Measurements from ENCODE around the gene FMNL2.
A peak's percentile ranks its signal among the peaks of the same experiment; 100 is the strongest.

FMNL2 gene

GRCh38 chr2:152452256-152452973, 117.4 kb downstream of the FMNL2 start:
- no peak for DNase-seq

- DNase-seq: no peak
Measured at GRCh38 chr2:152453129-152453911, 118.3 kb downstream of the FMNL2 start.

- DNase-seq: no peak
Measured at GRCh38 chr2:152454371-152454770, 119.4 kb downstream of the FMNL2 start.

- DNase-seq: no peak
Measured at GRCh38 chr2:152454960-152455359, 120.0 kb downstream of the FMNL2 start.

GRCh38 chr2:152455738-152456137, 120.8 kb downstream of the FMNL2 start:
- no peak for DNase-seq

GRCh38 chr2:152456262-152456661, 121.3 kb downstream of the FMNL2 start:
- no peak for DNase-seq

GRCh38 chr2:152458441-152458940, 123.5 kb downstream of the FMNL2 start:
- no peak for DNase-seq

- DNase-seq: no peak
Measured at GRCh38 chr2:152459091-152459490, 124.1 kb downstream of the FMNL2 start.

- DNase-seq: no peak
Measured at GRCh38 chr2:152460567-152460966, 125.6 kb downstream of the FMNL2 start.

GRCh38 chr2:152462120-152462519, 127.1 kb downstream of the FMNL2 start:
- no peak for DNase-seq

- DNase-seq: no peak
Measured at GRCh38 chr2:152462779-152463178, 127.8 kb downstream of the FMNL2 start.

- no peak for DNase-seq
Measured at GRCh38 chr2:152464851-152465470, 130.0 kb downstream of the FMNL2 start.

GRCh38 chr2:152465541-152465940, 130.6 kb downstream of the FMNL2 start:
- DNase-seq: no peak

GRCh38 chr2:152466041-152466440, 131.1 kb downstream of the FMNL2 start:
- DNase-seq: no peak

GRCh38 chr2:152466980-152467676, 132.2 kb downstream of the FMNL2 start:
- peak; percentile 77 for DNase-seq

- DNase-seq: peak; percentile 45
Measured at GRCh38 chr2:152467677-152468410, 132.9 kb downstream of the FMNL2 start.

- DNase-seq: peak; percentile 87
Measured at GRCh38 chr2:152468899-152469692, 134.1 kb downstream of the FMNL2 start.

GRCh38 chr2:152470861-152471854, 136.2 kb downstream of the FMNL2 start:
- DNase-seq: no peak

GRCh38 chr2:152472481-152472887, 137.5 kb downstream of the FMNL2 start:
- DNase-seq: no peak

Data from suppressor macrophage treated with lipopolysaccharide for 4 hours (primary cell).